Ramos (cell line): ENCODE results near the gene ZNF398.
"Not testable (repeated sequence)": the region's sequence is repeated elsewhere in the genome, so short reads cannot be mapped to it uniquely, and the experiment has no call there.

Experiments
- in situ Hi-C: fragments of 300-500 bp; cut with MboI; formaldehyde crosslinking; loops from one replicate; pipeline ENCODE4 v1.14.3; 2022; ENCODE audit warnings: low sequenced_read_pairs; ENCODE audit not compliant: unreplicated experiment

The ZNF398 gene

GRCh38 chr7:149223761-149224160 lies 76.5 kb downstream of the ZNF398 start:
- in situ Hi-C loops, result no loop called here

DNA sequence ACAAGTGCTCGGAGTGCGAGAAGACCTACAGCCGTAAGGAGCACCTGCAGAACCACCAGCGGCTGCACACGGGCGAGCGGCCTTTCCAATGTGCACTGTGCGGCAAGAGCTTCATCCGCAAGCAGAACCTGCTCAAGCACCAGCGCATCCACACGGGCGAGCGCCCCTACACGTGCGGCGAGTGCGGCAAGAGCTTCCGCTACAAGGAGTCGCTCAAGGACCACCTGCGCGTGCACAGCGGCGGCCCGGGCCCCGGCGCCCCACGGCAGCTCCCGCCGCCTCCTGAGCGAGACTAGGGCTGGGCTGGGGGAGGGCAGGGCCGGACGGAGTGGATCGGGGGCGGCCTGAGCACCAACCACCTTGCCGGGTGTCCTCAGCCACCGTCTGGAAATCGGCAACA lies 77.1 kb downstream of the ZNF398 start:
- in situ Hi-C loops, result no loop called here

- in situ Hi-C loops, result no loop called here
Observed at GRCh38 chr7:149225106-149225505, 77.9 kb downstream of the ZNF398 start.

DNA sequence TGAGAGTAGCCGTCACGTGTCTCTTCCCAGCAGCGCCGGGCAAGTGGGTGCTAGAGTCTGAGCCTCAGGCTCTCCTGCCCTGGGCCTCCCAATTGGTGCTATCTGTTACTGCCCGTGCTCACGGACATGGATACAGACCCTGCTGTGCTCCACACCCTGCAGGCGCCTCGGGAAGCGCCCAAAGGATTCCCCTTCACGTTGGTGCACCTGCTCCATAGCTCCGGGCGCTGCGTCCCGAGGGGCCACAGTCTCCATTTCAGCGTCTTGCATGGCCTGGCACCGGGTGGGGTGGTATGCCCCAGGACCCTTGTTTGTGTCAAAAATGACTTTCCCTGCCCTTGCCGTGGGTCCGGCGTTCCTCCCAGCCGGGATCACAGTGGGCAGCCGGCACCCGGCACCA lies 78.4 kb downstream of the ZNF398 start:
- in situ Hi-C loops, result no loop called here

GRCh38 chr7:149226366-149226765 lies 79.1 kb downstream of the ZNF398 start:
- in situ Hi-C loops, result not testable (repeated sequence)

GRCh38 chr7:149226840-149227494 lies 79.7 kb downstream of the ZNF398 start:
- in situ Hi-C loops, result no loop called here

- in situ Hi-C loops, result no loop called here
Observed at GRCh38 chr7:149228831-149229471, 81.7 kb downstream of the ZNF398 start.

- in situ Hi-C loops, result no loop called here
Observed at GRCh38 chr7:149229526-149229925, 82.3 kb downstream of the ZNF398 start.

DNA sequence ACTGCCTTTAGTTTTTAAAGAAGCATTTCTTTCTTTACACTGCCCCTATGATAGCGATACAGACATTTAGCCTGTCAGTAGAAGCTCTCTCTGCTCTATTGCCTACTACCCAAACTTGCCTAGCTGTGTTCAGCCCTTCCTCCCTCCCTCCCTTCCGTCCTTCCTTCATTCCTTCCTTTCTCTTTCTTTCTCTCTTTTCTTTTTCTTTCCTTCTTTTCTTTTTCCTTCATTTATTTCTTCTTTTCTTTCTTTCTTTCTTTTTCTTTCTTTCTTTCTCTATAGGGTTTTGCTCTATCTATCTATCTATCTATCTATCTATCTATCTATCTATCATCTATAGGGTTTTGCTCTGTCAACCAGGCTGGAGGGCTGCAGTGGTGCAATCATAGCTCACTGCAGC lies 85.1 kb downstream of the ZNF398 start:
- in situ Hi-C loops, result no loop called here
